ENCODE data around the gene HTT. TPM values are rescaled to one million over a fixed set of nuclear protein-coding genes. Genes with fewer than 3 reads are reported as not detected.

HTT gene
- total and polyA plus RNA-seq, 9 of the 15 experiments (the other 6 are each of a cell fraction or from before 2014, with no cell fraction given): 0.66 to 31.6 (median 14.7) TPM

- TF ChIP-seq BRCA1 (IDR thresholded peaks at IDR 0.05) (no peak), BRCA1 (CRISPR knock-in tag; IDR thresholded peaks at IDR 0.05) (no peak), ATF1 (CRISPR knock-in tag; IDR thresholded peaks at IDR 0.05) (no peak), ATF1 (tag; IDR thresholded peaks at IDR 0.05) (peak; percentile 36; the same call in 1 of the 2 replicates), ETV1 (tag; conservative IDR thresholded peaks at IDR 0.05; ENCODE audit: low read depth) (0 out of 2 replicates have a peak, but pooled peaks have one; percentile 16), CREBBP (IDR thresholded peaks at IDR 0.05; ENCODE audit: low read depth, low read length) (no peak), TAF7 (tag; IDR thresholded peaks at IDR 0.05) (no peak), GATAD2B (IDR thresholded peaks at IDR 0.05; ENCODE audit: borderline replicate concordance) (no peak), CCAR2 (IDR thresholded peaks at IDR 0.05; ENCODE audit: low read depth, low read length) (no peak), CEBPB (tag; IDR thresholded peaks at IDR 0.05) (peak; percentile 65), ZNF780A (CRISPR knock-in tag; IDR thresholded peaks at IDR 0.05) (no peak), MTA1 (IDR thresholded peaks at IDR 0.05; ENCODE audit: borderline replicate concordance) (no peak), STAT5B (CRISPR knock-in tag; IDR thresholded peaks at IDR 0.05) (no peak), ZNF408 (CRISPR knock-in tag; IDR thresholded peaks at IDR 0.05; ENCODE audit: low read depth) (no peak), NUFIP1 (IDR thresholded peaks at IDR 0.05; ENCODE audit: partially characterized antibody) (no peak), PHF20 (IDR thresholded peaks at IDR 0.05; ENCODE audit: partially characterized antibody) (no peak), ASH1L (IDR thresholded peaks at IDR 0.05; ENCODE audit: borderline replicate concordance, low read depth, partially characterized antibody) (no peak), XRCC3 (IDR thresholded peaks at IDR 0.05) (no peak), RAD21 (CRISPR knock-in tag; conservative IDR thresholded peaks at IDR 0.05 in 1 of 2, IDR thresholded peaks at IDR 0.05 in 1 of 2) (no peak), ETV5 (CRISPR knock-in tag; IDR thresholded peaks at IDR 0.05; ENCODE audit: low read depth) (no peak), EGR1 (conservative IDR thresholded peaks at IDR 0.05) (no peak), IRF1 (CRISPR knock-in tag; IDR thresholded peaks at IDR 0.05; ENCODE audit: borderline replicate concordance) (no peak), BCOR (IDR thresholded peaks at IDR 0.05) (no peak), FOXJ2 (tag; IDR thresholded peaks at IDR 0.05) (no peak), ZNF436 (CRISPR knock-in tag; IDR thresholded peaks at IDR 0.05) (no peak), ATF2 (CRISPR knock-in tag; IDR thresholded peaks at IDR 0.05) (no peak), ZNF431 (CRISPR knock-in tag; IDR thresholded peaks at IDR 0.05) (no peak), CBFA2T3 (IDR thresholded peaks at IDR 0.05) (peak; percentile 94), ILF3 (IDR thresholded peaks at IDR 0.05; ENCODE audit: borderline replicate concordance) (no peak), ZBED1 (IDR thresholded peaks at IDR 0.05) (0 out of 2 replicates have a peak, but pooled peaks have one; percentile 37), KAT7 (CRISPR knock-in tag; IDR thresholded peaks at IDR 0.05; ENCODE audit: borderline replicate concordance) (no peak), SMARCC2 (IDR thresholded peaks at IDR 0.05; ENCODE audit: low read depth) (no peak), MEF2A (IDR thresholded peaks at IDR 0.05; ENCODE audit: control insufficient read depth, low read depth, low read length) (peak; percentile 51; the same call in 1 of the 2 replicates), ZNF316 (IDR thresholded peaks at IDR 0.05) (no peak), GABPB1 (CRISPR knock-in tag; IDR thresholded peaks at IDR 0.05) (no peak)
Observed at GRCh38 chr4:3079694-3080123, 5.2 kb downstream of the HTT start (continued).
